GM12892 (cell line): ENCODE measurements around the gene RUFY2.

Source experiments
- POLR2A ChIP-seq: IDR thresholded peaks from 2 replicates; pipeline ENCODE4 v1.6.1; 2011; ENCODE audit warnings: low read depth, low read length, control low read depth
- POLR2AphosphoS5 ChIP-seq: IDR thresholded peaks from 2 replicates; pipeline ENCODE4 v1.6.1; 2011; ENCODE audit warnings: low read depth, low read length, control low read depth
- TAF1 ChIP-seq: IDR thresholded peaks from 2 replicates; pipeline ENCODE4 v1.6.1; 2011; ENCODE audit warnings: low read depth, mild to moderate bottlenecking, control low read depth, low read length, borderline replicate concordance

DNA sequence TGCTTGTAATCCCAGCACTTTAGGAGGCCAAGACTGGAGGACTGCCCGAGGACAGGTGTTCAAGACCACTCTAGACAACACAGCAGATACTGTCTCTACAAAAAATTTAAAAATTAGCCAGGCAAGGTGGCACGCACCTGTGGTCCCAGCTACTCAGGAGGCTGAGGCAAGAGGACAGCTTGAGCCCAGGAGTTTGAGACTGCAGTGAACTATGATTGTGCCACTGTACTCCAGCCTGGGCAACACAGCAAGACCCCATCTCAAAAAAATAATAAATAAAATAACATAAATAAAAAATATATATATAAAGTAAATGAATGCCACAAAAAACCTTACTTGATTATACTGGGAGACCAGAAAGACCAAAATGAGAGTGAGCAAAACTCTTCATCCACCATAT lies 53.5 kb downstream of the RUFY2 start:
- TF ChIP-seq POLR2A (no peak), POLR2AphosphoS5 (no peak), TAF1 (no peak)
